H54 (cell line): ENCODE measurements around the gene SKOR1.

Source experiments
- DNase-seq: peaks from one replicate; pipeline ENCODE4 v3.0.0; 2011; ENCODE audit warnings: low spot score, mixed read lengths; ENCODE audit not compliant: insufficient read length
- FAIRE-seq: peaks from 3 replicates; lab custom pipeline; 2011; peaks lifted over from hg19 to GRCh38; lab: Jason Lieb, UNC
- POLR2A ChIP-seq: IDR thresholded peaks from 2 replicates; pipeline ENCODE4 v1.6.1; 2011; ENCODE audit warnings: low read depth, mild to moderate bottlenecking, low read length

SKOR1 gene

GRCh38 chr15:67827562-67828277, 2.4 kb downstream of the SKOR1 start:
- TF ChIP-seq POLR2A = no peak
- DNase-seq (no peak), FAIRE-seq (no peak)

DNA sequence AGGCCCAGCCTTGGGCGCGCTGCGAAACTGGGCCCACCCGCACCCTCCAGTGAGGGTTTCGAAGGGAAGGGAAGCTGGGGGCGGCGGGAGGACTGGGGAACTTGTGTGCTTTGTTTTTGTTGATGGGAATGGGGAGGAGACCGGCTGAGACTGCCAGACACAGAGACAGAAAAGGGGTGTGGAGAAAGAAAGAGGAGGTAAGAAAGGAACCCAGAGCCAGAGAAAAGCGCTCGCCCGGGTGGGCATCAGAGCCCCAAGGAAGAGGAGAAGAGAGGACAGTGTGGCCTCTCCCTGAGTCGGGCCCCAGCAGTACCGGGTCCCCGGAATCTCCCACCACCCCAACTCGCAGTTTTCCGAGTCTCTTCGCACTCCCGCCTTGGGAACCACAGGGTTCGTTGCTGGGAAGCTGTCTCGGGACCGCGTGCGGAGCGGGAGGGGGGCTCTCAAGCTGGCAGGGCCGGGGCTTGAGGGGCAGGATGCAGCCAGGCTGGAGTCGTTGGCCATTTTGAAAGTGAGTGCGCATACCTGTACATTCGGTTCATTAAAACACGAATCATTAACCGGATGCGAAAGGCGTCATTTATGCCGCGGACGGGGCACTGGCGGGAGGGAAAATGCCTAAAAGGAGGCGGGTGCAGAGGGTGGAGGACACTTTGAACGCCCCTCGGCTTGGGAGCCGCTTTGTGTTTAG, 3.1 kb downstream of the SKOR1 start:
- no peak for FAIRE-seq
- TF ChIP-seq POLR2A = no peak

DNA sequence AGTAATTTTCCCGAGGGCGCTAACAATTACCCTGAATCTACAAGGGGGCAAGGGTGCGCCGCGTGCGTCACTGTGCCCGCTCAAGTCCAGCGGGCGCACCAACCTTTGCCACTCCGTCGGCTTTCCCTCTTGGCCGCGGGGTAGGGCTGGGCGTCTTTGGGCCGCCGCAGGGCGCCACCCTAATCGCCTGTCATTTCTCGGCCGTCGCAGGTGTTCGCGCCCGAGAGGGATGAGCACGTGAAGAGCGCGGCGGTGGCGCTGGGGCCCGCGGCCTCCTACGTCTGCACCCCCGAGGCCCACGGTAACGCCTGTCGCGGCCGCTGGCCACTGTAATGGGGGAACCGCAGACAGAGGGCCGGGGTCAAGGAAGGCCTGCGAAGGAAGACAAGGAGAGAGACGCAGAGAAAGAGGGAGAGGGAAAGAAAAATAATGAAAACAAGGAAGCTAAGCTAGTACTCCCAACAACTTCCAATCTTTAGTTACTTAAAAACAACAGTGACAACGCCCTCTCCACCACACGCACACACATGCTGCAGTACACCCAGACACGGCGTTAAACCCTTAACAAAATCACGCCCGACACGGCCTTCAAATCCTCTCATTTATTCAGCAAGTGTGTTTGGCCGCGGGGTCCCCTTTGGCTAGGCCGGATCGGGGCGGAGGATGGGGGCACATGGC, 3.8 kb downstream of the SKOR1 start:
- TF ChIP-seq POLR2A = no peak
- FAIRE-seq (no peak), DNase-seq (no peak)

More for the DNA sequence above, 3.1 kb downstream of the SKOR1 start:
- no peak for DNase-seq

DNA sequence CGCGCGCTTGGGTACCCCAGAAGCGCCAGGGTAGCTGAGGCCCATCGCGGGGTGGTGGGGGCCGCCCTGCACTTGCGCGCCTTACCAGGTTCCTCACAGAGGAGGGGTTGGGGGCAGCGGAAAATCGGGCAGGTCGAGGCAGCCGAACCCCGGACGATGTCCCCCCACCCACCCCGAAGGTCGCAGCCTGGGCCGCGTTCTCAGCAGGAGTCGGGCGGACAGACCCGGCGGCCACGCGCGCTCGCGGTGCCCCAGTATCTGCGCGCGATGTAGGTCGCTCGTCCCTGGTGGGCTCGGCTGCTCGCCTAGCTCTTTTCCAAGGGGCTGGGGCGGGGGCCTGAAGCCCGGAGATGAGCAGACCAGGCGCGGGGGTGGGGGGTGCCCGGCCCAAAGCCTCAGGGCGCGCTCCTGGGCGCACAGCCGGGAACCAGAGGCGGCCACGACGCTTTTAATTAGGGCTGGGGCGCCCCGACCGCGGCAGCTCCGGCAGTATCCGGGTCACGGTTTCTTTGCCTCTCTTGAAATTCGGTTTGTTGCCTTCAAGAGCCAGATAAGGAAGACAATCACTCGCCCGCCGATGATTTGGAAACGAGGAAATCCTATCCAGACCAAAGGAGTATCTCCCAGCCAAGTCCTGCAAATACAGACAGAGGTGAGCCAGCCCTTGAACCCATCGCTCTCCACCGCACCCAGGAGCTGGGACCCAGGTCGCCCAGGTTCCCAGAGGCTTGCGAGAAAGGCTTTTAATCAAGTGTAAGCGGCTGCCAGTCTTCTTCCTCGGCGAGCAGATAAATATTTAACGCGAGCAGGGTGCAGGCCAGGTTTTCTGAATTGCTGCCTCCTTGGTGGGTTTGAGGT, 4.6 kb downstream of the SKOR1 start:
- TF ChIP-seq POLR2A = no peak
- FAIRE-seq (no peak), DNase-seq (no peak)

- no peak for TF ChIP-seq POLR2A
- DNase-seq = no peak
- no peak for FAIRE-seq
These were observed 6.1 kb downstream of the SKOR1 start for GRCh38 chr15:67831363-67831762.

DNA sequence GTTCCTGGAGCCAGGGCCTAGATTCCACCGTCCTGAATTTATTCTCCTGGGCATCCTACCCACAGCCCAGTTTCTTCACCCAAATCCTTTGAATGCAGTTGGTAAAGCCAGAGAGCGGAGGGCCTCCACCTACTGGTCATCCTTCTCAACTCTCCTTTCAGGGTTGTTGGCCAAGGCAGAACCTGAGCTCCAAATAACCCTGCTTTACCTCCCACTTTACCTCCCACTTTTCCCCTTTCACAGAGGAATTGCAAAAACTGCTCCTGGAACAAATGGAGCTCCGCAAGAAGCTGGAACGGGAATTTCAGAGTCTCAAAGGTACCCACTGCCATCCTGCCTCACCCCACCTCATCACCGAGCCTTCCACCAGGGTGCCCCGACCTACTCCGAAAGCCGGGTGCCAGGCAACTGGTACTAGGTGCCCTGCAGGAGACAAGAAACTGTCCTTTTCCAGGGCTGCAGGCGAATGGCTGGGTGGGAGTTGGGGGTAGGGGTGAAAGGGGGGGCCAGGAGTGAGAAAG, 6.8 kb downstream of the SKOR1 start:
- DNase-seq (no peak), FAIRE-seq (no peak)
- TF ChIP-seq POLR2A = no peak

DNA sequence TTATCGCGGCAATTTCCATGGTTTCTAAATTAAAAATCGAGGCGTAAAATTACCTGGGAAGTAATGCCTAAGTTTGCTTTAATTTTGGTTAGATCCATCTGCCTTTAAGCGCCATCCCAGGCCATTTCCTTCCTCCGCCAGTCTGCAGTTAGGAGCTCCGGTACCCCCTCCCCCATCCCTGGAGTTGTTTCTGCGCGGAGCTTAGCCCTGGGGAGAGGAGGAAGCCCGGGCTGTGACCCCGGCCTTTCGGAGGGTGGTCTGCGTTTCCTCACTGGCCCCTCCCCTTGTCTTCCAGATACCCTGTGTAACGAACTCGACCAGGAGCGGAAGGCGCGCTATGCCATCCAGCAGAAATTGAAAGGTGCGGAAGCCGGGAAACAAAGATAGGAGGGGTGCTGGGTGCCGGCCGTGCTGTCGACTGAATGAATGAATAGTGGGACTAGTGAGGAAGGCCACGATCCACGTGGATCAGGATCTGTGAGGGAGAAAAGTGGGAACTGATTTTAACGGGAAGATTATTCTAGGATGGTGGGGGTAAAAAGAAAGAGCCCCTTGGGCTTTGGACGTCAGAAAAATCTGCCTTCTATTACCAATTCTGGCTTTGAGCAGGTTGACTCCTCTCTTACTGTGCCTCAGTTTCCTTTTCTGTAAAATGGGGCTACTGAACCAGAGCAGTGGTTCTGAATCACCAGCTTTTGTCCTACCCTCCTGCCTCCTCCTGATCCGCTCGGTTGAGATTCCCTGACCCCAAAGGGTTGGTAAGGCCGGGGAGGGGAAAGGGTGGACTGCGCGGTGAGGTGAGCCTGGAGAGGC, 7.8 kb downstream of the SKOR1 start:
- no peak for TF ChIP-seq POLR2A
- DNase-seq = no peak
- FAIRE-seq = no peak

DNA sequence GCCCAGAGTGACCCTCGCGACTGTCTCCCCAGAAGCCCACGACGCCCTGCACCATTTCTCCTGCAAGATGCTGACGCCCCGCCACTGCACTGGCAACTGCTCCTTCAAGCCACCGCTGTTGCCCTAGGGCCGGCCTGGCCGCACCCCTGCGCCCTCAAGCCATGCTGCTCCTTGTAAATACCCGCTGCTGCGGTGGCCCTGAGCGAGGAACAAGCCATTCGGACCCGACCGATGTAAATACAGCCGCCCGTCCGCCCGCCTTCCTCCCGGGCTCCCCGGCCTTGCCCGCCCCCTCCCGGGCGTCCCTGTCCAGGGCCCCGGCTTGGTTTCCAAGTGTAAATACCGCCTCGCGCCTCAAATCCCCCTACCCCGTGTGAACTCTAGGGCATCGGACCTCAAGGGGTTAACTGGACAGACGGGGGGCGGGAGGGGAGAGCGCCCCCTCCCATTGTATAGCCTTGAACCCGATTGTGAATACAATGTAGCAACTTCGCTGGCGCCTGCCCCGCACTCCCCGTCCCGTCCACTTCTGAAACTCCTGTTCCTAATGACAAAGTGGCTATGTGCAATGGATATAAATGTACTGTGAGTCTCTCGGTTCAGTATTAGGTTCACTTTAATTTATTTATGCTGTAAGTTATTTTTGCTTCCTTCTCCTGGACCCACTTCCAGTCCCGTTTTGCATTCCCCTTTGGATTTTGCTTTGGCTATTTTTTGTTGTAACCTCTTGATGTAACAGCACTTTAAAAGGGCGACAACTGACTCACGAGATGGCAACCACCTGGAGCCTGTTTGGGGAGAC, 8.6 kb downstream of the SKOR1 start:
- FAIRE-seq = no peak
- no peak for DNase-seq
- no peak for TF ChIP-seq POLR2A

GRCh38 chr15:67834581-67835296, 9.4 kb downstream of the SKOR1 start:
- DNase-seq = no peak
- FAIRE-seq = no peak

GRCh38 chr15:67835297-67836133, 10.2 kb downstream of the SKOR1 start:
- no peak for FAIRE-seq
- DNase-seq = no peak
- TF ChIP-seq POLR2A = no peak

More at GRCh38 chr15:67834581-67835296, 9.4 kb downstream of the SKOR1 start:
- TF ChIP-seq POLR2A = no peak

DNA sequence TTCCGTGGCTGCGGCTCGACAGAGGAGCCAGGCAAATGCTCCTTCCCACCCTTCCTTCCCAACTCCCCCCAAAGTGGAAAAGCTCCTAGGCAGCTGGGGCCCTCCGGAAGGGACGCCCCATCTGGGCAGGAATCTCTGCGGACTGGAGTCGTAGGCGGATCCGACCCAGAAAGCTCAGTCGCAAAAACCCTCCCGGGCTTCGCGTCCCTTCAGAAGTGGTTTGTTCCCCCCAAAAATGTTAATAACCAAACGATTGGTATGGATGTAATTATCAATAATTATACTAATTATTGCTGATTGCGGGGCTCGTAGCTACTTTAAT, 10.8 kb downstream of the SKOR1 start:
- no peak for DNase-seq
- no peak for TF ChIP-seq POLR2A
- no peak for FAIRE-seq
